CD4-positive, alpha-beta T cell treated with Interleukin-10 for 1 hour (primary cell): ENCODE measurements around the gene DACH2.
A peak's percentile ranks its signal among the peaks of the same experiment; 100 is the strongest.
"Not testable (repeated sequence)": the region's sequence is repeated elsewhere in the genome, so short reads cannot be mapped to it uniquely, and the experiment has no call there.

Source experiments
- DNase-seq: peaks from one replicate; pipeline ENCODE4 v3.0.0-alpha.2; 2020

Gene DACH2

GRCh38 chrX:86148024-86148511 is at the start of gene DACH2:
Gene DACH2 (plus strand): TSS chrX:86148451.
- peak; percentile 43 for DNase-seq

- DNase-seq: no peak
Measured at GRCh38 chrX:86102341-86102740, 45.9 kb upstream of the DACH2 start.

- DNase-seq: no peak
Measured at GRCh38 chrX:86103061-86103460, 45.2 kb upstream of the DACH2 start.

GRCh38 chrX:86104526-86104925 is 43.7 kb upstream of the DACH2 start:
- no peak for DNase-seq

GRCh38 chrX:86121916-86122315 is 26.3 kb upstream of the DACH2 start:
- no peak for DNase-seq

- DNase-seq: no peak
Measured at GRCh38 chrX:86133761-86134160, 14.5 kb upstream of the DACH2 start.

- DNase-seq: no peak
Measured at GRCh38 chrX:86137071-86137470, 11.2 kb upstream of the DACH2 start.

GRCh38 chrX:86141786-86142185 is 6.5 kb upstream of the DACH2 start:
- DNase-seq: no peak

GRCh38 chrX:86146102-86146501 is 2.1 kb upstream of the DACH2 start:
- no peak for DNase-seq

- DNase-seq: no peak
Measured at GRCh38 chrX:86148594-86148993, 343 bp downstream of the DACH2 start.

- DNase-seq: no peak
Measured at GRCh38 chrX:86149119-86149518, 868 bp downstream of the DACH2 start.

GRCh38 chrX:86154553-86154952 is 6.3 kb downstream of the DACH2 start:
- DNase-seq: no peak

- DNase-seq: no peak
Measured at GRCh38 chrX:86171366-86171765, 23.1 kb downstream of the DACH2 start.

GRCh38 chrX:86178906-86179305 is 30.7 kb downstream of the DACH2 start:
- no peak for DNase-seq

- not testable (repeated sequence) for DNase-seq
Measured at GRCh38 chrX:86181325-86181724, 33.1 kb downstream of the DACH2 start.

- DNase-seq: no peak
Measured at GRCh38 chrX:86192827-86193226, 44.6 kb downstream of the DACH2 start.

- DNase-seq: no peak
Measured at GRCh38 chrX:86194758-86195157, 46.5 kb downstream of the DACH2 start.

- DNase-seq: no peak
Measured at GRCh38 chrX:86195343-86195742, 47.1 kb downstream of the DACH2 start.

GRCh38 chrX:86197815-86198214 is 49.6 kb downstream of the DACH2 start:
- no peak for DNase-seq

GRCh38 chrX:86210772-86211171 is 62.5 kb downstream of the DACH2 start:
- DNase-seq: no peak

GRCh38 chrX:86215260-86215659 is 67.0 kb downstream of the DACH2 start:
- DNase-seq: no peak

- DNase-seq: no peak
Measured at GRCh38 chrX:86237482-86237881, 89.2 kb downstream of the DACH2 start.

GRCh38 chrX:86241547-86241946 is 93.3 kb downstream of the DACH2 start:
- DNase-seq: no peak

GRCh38 chrX:86263526-86263925 is 115.3 kb downstream of the DACH2 start:
- DNase-seq: no peak

GRCh38 chrX:86295293-86295692 is 147.0 kb downstream of the DACH2 start:
- DNase-seq: no peak

GRCh38 chrX:86322913-86323312 is 174.7 kb downstream of the DACH2 start:
- DNase-seq: no peak
